Colonic mucosa (tissue), 4 donors: ENCODE data around the gene RAB11B. TPM values are rescaled to one million over a fixed set of nuclear protein-coding genes. Genes with fewer than 3 reads are reported as not detected.
A peak's percentile ranks its signal among the peaks of the same experiment; 100 is the strongest.
"Not testable (repeated sequence)": the region's sequence is repeated elsewhere in the genome, so short reads cannot be mapped to it uniquely, and the experiment has no call there.

Source experiments
- DNase-seq: peaks from one replicate; pipeline ENCODE4 v3.0.0-alpha.2; 2020
- H3K27ac ChIP-seq: fragments of 200-600 bp; one replicate; pipeline ENCODE4 v1.8.0; 2021
- H3K27me3 ChIP-seq: fragments of 200-600 bp; one replicate; pipeline ENCODE4 v1.8.0; 2021
- H3K36me3 ChIP-seq: fragments of 200-600 bp; one replicate; pipeline ENCODE4 v1.8.0; 2021
- H3K4me1 ChIP-seq: fragments of 200-600 bp; one replicate; pipeline ENCODE4 v1.8.0; 2021; ENCODE audit warnings: mild to moderate bottlenecking
- H3K4me3 ChIP-seq: fragments of 200-600 bp; one replicate; pipeline ENCODE4 v1.8.0; 2021
- H3K9ac ChIP-seq, 2 donors: one replicate each; pipeline ENCODE4 v1.7.0; 2013; ENCODE audit warnings: control low read depth in 2 of 2, low read depth in 2 of 2, low read length in 2 of 2
- H3K9me3 ChIP-seq: fragments of 200-600 bp; one replicate; pipeline ENCODE4 v1.8.0; 2021
- intact Hi-C: fragments of 100-400 bp; cut with DNase I; formaldehyde crosslinking; loops from one replicate; pipeline ENCODE4 v1.14.1; 2022
- total RNA-seq, 2 donors: library from RNA; stranded (reverse); fragmentation: NEBNext Ultra II Directional in 1 of 2; extraction: Animal tissue kit (Norgen Biotek cat#: 25700) in 1 of 2; gene quantifications; one replicate each; pipeline ENCODE4 v1.2.1, GENCODE V29; 2021
- TF ChIP-seq, protein P1 (sequence below): fragments of 200-600 bp; IDR thresholded peaks from one replicate; pipeline ENCODE4 v1.8.0; 2022; ENCODE audit warnings: antibody characterized with exemption, mild to moderate bottlenecking
- donor health status: healthy.
- donor health status: DM: no; HTN: no; CAD: no.
- donor health status: DM: no; HTN: no; CAD: no.

Gene RAB11B
- total RNA-seq, 2 donors from 2014 or later = 117 to 127 TPM

GRCh38 chr19:8367327-8368001, 22.7 kb upstream of the RAB11B start:
- intact Hi-C loops = no loop called here
- no peaks in the 10 kb centered on the region for H3K9me3 ChIP-seq
- H3K27ac ChIP-seq = peak overlapping the region; percentile 18
- H3K36me3 ChIP-seq = no peaks in the 10 kb centered on the region
- peak; percentile 79 for DNase-seq
- no peak overlapping the region for H3K4me3 ChIP-seq
- H3K9ac ChIP-seq = peak overlapping the region in 1 of 2 donors; percentile 40
- peaks cover 17% of the 10 kb centered on the region for H3K4me1 ChIP-seq
- TF ChIP-seq, protein P1, sequence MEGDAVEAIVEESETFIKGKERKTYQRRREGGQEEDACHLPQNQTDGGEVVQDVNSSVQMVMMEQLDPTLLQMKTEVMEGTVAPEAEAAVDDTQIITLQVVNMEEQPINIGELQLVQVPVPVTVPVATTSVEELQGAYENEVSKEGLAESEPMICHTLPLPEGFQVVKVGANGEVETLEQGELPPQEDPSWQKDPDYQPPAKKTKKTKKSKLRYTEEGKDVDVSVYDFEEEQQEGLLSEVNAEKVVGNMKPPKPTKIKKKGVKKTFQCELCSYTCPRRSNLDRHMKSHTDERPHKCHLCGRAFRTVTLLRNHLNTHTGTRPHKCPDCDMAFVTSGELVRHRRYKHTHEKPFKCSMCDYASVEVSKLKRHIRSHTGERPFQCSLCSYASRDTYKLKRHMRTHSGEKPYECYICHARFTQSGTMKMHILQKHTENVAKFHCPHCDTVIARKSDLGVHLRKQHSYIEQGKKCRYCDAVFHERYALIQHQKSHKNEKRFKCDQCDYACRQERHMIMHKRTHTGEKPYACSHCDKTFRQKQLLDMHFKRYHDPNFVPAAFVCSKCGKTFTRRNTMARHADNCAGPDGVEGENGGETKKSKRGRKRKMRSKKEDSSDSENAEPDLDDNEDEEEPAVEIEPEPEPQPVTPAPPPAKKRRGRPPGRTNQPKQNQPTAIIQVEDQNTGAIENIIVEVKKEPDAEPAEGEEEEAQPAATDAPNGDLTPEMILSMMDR = no peak
- H3K27me3 ChIP-seq = no peaks in the 10 kb centered on the region

DNA sequence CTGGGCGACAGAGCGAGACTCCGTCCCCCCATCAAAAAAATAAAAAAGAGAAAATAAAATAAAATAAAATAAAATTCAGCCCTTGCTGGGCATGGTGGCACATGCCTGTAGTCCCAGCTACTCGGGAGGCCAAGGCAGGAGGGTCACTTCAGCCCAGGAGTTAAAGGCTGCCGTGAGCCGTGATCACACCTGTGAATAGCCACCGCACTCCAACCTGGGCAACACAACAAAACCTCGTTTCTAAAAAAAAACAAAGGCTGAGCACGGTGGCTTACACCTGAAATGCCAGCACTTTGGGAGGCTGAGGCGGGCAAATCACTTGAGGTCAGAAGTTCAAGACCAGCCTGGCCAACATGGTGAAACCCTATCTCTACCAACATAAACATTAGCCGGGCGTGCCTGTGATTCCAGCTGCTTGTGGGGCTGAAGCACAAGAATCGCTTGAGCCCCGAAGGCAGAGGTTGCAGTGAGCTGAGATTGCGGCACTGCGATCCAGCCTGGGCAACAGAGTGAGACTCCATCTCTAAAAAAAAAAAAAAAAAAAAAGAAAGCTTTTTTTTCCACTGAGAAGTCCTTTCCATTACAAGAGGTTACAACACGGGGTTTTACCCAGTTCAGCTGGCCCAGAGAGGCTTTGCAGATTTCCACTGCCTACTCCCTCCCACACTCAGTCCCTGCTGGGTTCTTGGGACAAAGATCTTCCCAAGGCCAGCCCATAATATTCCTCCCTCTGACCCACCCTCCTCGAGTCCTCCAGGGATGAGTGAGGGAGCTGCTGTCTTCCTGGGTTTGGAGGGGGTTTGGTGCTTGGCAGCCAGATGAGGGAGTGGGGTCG, 19.8 kb upstream of the RAB11B start:
- Histone ChIP-seq H3K27me3 (no peaks in the 10 kb centered on the region), H3K4me3 (no peak overlapping the region), H3K9ac (peak overlapping the region in 1 of 2 donors; percentile 31), H3K4me1 (peaks cover 8% of the 10 kb centered on the region), H3K36me3 (no peaks in the 10 kb centered on the region), H3K27ac (no peak overlapping the region), H3K9me3 (no peaks in the 10 kb centered on the region)
- intact Hi-C loops = no loop called here
- no peak for DNase-seq
- TF ChIP-seq, protein P1 = no peak

GRCh38 chr19:8371011-8371804, 19.0 kb upstream of the RAB11B start:
- Histone ChIP-seq H3K27me3 (no peaks in the 10 kb centered on the region), H3K9ac (peak overlapping the region; percentile 1 to 4), H3K27ac (no peak overlapping the region), H3K4me3 (no peak overlapping the region), H3K9me3 (no peaks in the 10 kb centered on the region), H3K36me3 (no peaks in the 10 kb centered on the region), H3K4me1 (peaks cover 8% of the 10 kb centered on the region)
- intact Hi-C loops = no loop called here
- TF ChIP-seq, protein P1 = no peak
- DNase-seq = no peak

DNA sequence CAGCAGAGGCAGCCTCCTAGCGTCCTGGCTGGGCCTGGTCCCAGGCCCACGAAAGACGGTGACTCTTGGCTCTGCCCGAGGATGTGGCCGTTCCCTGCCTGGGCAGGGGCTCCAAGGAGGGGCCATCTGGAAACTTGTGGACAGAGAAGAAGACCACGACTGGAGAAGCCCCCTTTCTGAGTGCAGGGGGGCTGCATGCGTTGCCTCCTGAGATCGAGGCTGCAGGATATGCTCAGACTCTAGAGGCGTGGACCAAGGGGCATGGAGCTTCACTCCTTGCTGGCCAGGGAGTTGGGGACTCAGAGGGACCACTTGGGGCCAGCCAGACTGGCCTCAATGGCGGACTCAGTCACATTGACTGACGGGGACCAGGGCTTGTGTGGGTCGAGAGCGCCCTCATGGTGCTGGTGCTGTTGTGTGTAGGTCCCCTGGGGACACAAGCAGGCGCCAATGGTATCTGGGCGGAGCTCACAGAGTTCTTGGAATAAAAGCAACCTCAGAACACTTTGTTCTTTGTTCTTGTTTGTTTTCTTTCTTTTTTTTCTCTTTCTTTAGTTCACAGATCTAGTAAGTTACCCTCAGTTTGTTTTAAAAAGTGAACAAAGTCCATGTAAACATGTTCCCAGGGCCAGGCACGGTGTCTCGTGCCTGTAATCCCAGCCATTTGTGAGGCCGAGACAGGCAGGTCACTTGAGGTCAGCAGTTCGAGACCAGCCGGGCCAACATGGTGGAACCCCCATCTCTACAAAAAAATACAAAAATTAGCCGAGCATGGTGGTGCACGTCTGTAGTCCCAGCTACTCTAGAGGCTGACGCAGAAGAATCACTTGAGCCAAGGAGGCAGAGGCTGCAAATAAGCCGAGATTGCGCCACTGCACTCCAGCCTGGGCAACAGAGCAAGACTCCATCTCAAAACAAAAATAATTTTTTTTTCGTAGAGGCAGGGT, 16.0 kb upstream of the RAB11B start:
- TF ChIP-seq, protein P1 = no peak
- Histone ChIP-seq H3K9me3 (no peaks in the 10 kb centered on the region), H3K27ac (no peak overlapping the region), H3K4me1 (no peaks in the 10 kb centered on the region), H3K4me3 (no peak overlapping the region), H3K9ac (no peak overlapping the region), H3K27me3 (no peaks in the 10 kb centered on the region), H3K36me3 (no peaks in the 10 kb centered on the region)
- DNase-seq = no peak
- intact Hi-C loops = no loop called here

DNA sequence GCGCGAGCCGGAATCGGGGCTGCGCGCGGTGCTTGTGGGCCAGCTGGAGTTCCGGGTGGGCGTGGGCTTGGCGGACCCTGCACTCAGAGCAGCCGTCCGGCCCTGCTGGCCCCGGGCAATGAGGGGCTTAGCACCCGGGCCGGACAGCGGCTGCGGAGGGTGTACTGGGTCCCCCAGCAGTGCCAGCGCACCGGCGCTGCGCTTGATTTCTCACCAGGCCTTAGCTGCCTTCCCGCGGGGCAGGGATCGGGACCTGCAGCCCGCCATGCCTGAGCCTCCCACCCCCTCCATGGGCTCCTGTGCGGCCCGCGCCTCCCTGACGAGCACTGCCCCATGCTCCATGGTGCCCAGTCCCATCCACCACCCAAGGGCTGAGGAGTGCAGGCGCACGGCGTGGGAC, 14.4 kb upstream of the RAB11B start:
- H3K27ac ChIP-seq, DNase-seq, H3K27me3 ChIP-seq, H3K9ac ChIP-seq, H3K9me3 ChIP-seq, intact Hi-C loops, H3K4me3 ChIP-seq, H3K36me3 ChIP-seq, H3K4me1 ChIP-seq: not testable (repeated sequence)

DNA sequence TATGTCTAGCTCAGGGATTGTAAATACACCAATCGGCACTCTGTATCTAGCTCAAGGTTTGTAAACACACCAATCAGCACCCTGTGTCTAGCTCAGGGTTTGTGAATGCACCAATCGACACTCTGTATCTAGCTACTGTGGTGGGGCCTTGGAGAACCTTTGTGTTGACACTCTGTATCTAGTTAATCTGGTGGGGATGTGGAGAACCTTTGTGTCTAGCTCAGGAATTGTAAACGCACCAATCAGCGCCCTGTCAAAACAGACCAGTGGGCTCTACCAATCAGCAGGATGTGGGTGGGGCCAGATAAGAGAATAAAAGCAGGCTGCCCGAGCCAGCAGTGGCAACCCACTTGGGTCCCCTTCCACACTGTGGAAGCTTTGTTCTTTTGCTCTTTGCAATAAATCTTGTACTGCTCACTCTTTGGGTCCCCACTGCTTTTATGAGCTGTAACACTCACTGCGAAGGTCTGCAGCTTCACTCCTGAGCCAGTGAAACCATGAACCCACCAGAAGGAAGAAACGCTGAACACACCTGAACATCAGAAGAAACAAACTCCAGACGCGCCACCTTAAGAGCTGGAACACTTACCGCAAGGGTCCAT, 13.7 kb upstream of the RAB11B start:
- H3K9me3 ChIP-seq, intact Hi-C loops, H3K36me3 ChIP-seq, H3K27me3 ChIP-seq, H3K4me3 ChIP-seq, DNase-seq, H3K27ac ChIP-seq, H3K4me1 ChIP-seq, H3K9ac ChIP-seq: not testable (repeated sequence)
